Tibial artery (tissue), 4 donors: ENCODE results near the gene BACH2.
A peak's percentile ranks its signal among the peaks of the same experiment; 100 is the strongest.

Experiments
- DNase-seq, 2 donors: peaks; one replicate each; pipeline ENCODE4 v3.0.0-alpha.2; 2019
- H3K27ac ChIP-seq, 2 donors: fragments of 200-600 bp; sonication (generic) in 1 of 2; 1 replicate in 1 of 2; 2 replicates in 1 of 2; pipeline ENCODE4 v1.5.1; 2018 to 2019; ENCODE audit warnings: mild to moderate bottlenecking in 1 of 2
- H3K27me3 ChIP-seq, 2 donors: fragments of 200-600 bp; sonication (generic) in 1 of 2; one replicate each; pipeline versions ENCODE4 v1.5.1 to v1.6.0; 2016 to 2019
- H3K36me3 ChIP-seq, 3 donors: fragments of 200-600 bp; sonication (generic) in 2 of 3; one replicate each; pipeline ENCODE4 v1.5.1; 2016 to 2019; ENCODE audit warnings: mild to moderate bottlenecking in 2 of 3
- H3K4me1 ChIP-seq, 4 donors: fragments of 200-600 bp; sonication (generic) in 2 of 4; 1 replicate in 3 of 4; 2 replicates in 1 of 4; pipeline ENCODE4 v1.5.1; 2016 to 2019
- H3K4me3 ChIP-seq, 2 donors: fragments of 200-600 bp; sonication (generic) in 1 of 2; 1 replicate in 1 of 2; 2 replicates in 1 of 2; pipeline ENCODE4 v1.5.1; 2018 to 2019; ENCODE audit warnings: mild to moderate bottlenecking in 2 of 2
- H3K9me3 ChIP-seq, 3 donors: fragments of 200-600 bp; sonication (generic) in 1 of 3; one replicate each; pipeline ENCODE4 v1.5.1; 2016 to 2019
- CTCF ChIP-seq, 2 experiments: fragments of 200-600 bp in 1 of 2; fragments of 450-650 bp in 1 of 2; IDR thresholded peaks; one replicate each; pipeline ENCODE4 v1.5.1; 2017 to 2019; ENCODE audit warnings: antibody characterized with exemption in 2 of 2, mild to moderate bottlenecking in 1 of 2, moderate library complexity in 1 of 2
- intact Hi-C: fragments of 100-400 bp; cut with DNase I; formaldehyde crosslinking; loops from one replicate; pipeline ENCODE4 v1.15.0; 2023; ENCODE audit warnings: low total_unique reads

Gene BACH2

GRCh38 chr6:90105506-90106170, 191.0 kb downstream of the BACH2 start:
- no peak for TF ChIP-seq CTCF (IDR thresholded peaks at IDR 0.05)
- DNase-seq = no peak
- Histone ChIP-seq H3K36me3 (no peaks in the 10 kb centered on the region), H3K4me1 (peaks cover 0 to 9% (median 0%) of the 10 kb centered on the region in 4 donors), H3K9me3 (no peaks in the 10 kb centered on the region), H3K27me3 (no peaks in the 10 kb centered on the region), H3K4me3 (no peak overlapping the region), H3K27ac (no peak overlapping the region)
- intact Hi-C loops = no loop called here

DNA sequence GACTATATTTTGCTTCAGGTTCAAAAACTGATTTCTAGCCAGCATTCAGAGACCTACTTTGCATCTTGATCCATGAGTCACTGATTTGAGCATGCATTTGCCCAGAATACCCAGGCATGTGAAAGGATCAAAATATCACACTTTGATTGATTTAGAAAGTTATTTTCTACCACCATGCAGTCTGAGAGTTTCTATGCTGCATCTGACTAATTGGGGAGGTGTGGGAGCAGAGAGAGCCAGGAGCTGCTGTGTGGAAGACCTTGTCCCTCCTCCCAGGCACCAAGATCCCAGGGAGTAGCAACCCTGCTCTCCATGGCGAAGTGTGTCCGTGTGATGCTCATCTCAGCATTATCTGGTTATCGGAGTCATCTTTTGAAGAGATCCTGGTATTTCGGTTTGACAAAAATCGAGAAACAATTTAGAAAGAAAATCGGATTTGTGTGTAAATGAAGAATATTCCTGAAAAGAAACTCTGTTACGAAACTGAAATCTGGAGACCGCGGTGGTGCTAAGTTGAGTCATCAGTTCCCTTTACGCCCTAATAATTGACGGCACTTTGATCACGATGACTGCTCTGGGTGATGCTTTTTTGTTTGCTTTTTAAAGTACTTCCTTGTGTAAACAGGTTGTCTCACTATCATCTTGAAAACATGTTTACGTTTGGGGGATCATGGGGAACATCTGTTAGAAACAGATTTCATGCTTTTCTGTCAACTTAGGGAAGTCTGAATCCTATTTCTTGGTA, 193.4 kb downstream of the BACH2 start:
- Histone ChIP-seq H3K4me1 (peaks cover 0 to 25% (median 11%) of the 10 kb centered on the region in 4 donors), H3K27ac (no peak overlapping the region), H3K9me3 (no peaks in the 10 kb centered on the region), H3K36me3 (no peaks in the 10 kb centered on the region), H3K27me3 (no peaks in the 10 kb centered on the region), H3K4me3 (no peak overlapping the region)
- intact Hi-C loops = no loop called here
- no peak for DNase-seq
- TF ChIP-seq CTCF (IDR thresholded peaks at IDR 0.05) = no peak

DNA sequence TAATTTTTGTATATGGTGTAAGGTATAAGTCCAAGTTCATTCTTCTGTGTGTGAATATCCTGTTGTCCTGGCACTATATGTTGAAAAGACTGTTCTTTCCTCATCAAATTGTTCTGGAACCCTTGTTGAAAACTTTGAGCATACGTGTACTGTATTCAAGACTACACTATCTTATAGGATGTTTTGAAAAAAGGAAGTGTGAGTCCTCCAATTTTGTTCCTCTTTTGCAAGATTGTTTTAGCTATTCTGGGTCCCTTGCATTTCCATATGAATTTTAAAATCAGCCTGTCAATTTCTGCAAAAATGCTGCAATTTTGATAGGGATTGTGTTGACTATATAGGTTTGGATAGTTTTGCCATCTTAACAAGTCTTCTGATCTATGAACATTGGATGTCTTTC, 195.2 kb downstream of the BACH2 start:
- Histone ChIP-seq H3K4me1 (peaks cover 0 to 42% (median 26%) of the 10 kb centered on the region in 4 donors), H3K4me3 (no peak overlapping the region), H3K36me3 (no peaks in the 10 kb centered on the region), H3K27me3 (no peaks in the 10 kb centered on the region), H3K27ac (no peak overlapping the region), H3K9me3 (no peaks in the 10 kb centered on the region)
- no peak for DNase-seq
- TF ChIP-seq CTCF (IDR thresholded peaks at IDR 0.05) = no peak
- intact Hi-C loops = no loop called here

DNA sequence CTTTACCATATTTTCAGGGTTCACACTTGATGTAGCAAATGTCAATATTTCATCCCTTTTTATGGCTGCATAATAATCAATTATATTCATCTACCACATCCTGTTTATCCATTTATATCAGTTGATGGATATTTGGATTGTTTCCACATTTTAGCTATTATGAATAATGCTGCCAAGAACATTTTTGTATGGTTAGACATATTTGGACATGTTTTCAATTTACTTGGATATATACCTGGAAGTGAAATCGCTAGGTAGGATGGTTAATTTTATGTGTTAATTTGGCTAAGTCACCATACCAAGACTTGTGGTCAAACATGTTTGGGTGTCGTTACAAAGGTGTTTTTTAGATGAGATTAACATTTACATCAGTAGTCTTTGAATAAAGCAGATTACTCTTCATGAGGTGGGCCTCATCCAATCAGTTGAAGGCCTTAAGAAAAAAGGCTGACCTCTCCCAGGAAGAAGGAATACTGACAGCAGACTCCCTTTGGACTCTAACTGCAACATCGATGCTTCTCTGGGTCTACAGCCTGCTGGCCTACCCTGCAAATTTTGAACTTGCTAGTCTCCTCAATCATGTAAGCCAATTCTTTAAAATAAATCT, 196.5 kb downstream of the BACH2 start:
- no peaks in the 10 kb centered on the region for H3K9me3 ChIP-seq
- DNase-seq = no peak
- H3K4me3 ChIP-seq = no peak overlapping the region
- H3K36me3 ChIP-seq = no peaks in the 10 kb centered on the region
- TF ChIP-seq CTCF (IDR thresholded peaks at IDR 0.05) = no peak
- intact Hi-C loops = no loop called here
- peaks cover 0 to 53% (median 27%) of the 10 kb centered on the region in 4 donors for H3K4me1 ChIP-seq
- H3K27ac ChIP-seq = peak overlapping the region in 1 of 2 donors; percentile 83
- no peaks in the 10 kb centered on the region for H3K27me3 ChIP-seq

GRCh38 chr6:90098627-90099026, 198.0 kb downstream of the BACH2 start:
- H3K4me1 ChIP-seq = peaks cover 0 to 53% (median 27%) of the 10 kb centered on the region in 4 donors
- peak overlapping the region; percentile 70 to 83 for H3K27ac ChIP-seq
- no peak for DNase-seq
- TF ChIP-seq CTCF (IDR thresholded peaks at IDR 0.05) = no peak
- intact Hi-C loops = loop anchor here (5.0 to 10.0 kb wide), 3 partner anchors 199 to 376 kb away; partner anchors contain the start of gene BACH2
- no peaks in the 10 kb centered on the region for H3K36me3 ChIP-seq
- no peak overlapping the region for H3K4me3 ChIP-seq
- no peaks in the 10 kb centered on the region for H3K27me3 ChIP-seq
- H3K9me3 ChIP-seq = no peaks in the 10 kb centered on the region
